ENCODE results near the gene NELL2. TPM values are rescaled to one million over a fixed set of nuclear protein-coding genes. Genes with fewer than 3 reads are reported as not detected.

Gene NELL2
- total RNA-seq, 6 donors from 2014 or later, result 1.1 to 19.3 (median 4.2) TPM

GRCh38 chr12:44708218-44708617, 167.9 kb downstream of the NELL2 start:
- TF ChIP-seq POLR2AphosphoS5 (IDR thresholded peaks at IDR 0.05) (no peak), POLR2A (IDR thresholded peaks at IDR 0.05) (no peak), EP300 (IDR thresholded peaks at IDR 0.05) (no peak), CTCF (IDR thresholded peaks at IDR 0.05) (no peak)
- H3K27me3 ChIP-seq, result no peaks in the 10 kb centered on the region
- H3K27ac ChIP-seq, result no peak overlapping the region
- DNase-seq, result no peak
- no peak for ATAC-seq (ENCODE audit: low FRiP score in 2 of 2)
- WGBS, 2 donors, result 71 to 78% methylated on average over 2 of the region's 2 CpGs
- H3K4me1 ChIP-seq, result no peaks in the 10 kb centered on the region
- no peak overlapping the region for H3K4me3 ChIP-seq
- H3K9me3 ChIP-seq, result no peaks in the 10 kb centered on the region
- H3K36me3 ChIP-seq, result no peaks in the 10 kb centered on the region

GRCh38 chr12:44703182-44703910, 172.8 kb downstream of the NELL2 start:
- H3K4me3 ChIP-seq, result no peak overlapping the region
- 79% methylated on average over 3 of the region's 3 CpGs for WGBS, 2 donors

GRCh38 chr12:44697511-44697910, 178.6 kb downstream of the NELL2 start:
- WGBS, 2 donors, result 48 to 62% methylated on average over 2 of the region's 2 CpGs
- no peak for TF ChIP-seq POLR2A (IDR thresholded peaks at IDR 0.05)
- TF ChIP-seq POLR2AphosphoS5 (IDR thresholded peaks at IDR 0.05), result no peak
- TF ChIP-seq CTCF (IDR thresholded peaks at IDR 0.05), result no peak
- TF ChIP-seq EP300 (IDR thresholded peaks at IDR 0.05), result no peak
- no peak for DNase-seq

More at GRCh38 chr12:44703182-44703910, 172.8 kb downstream of the NELL2 start:
- Histone ChIP-seq H3K4me1 (no peaks in the 10 kb centered on the region), H3K27me3 (no peaks in the 10 kb centered on the region), H3K36me3 (no peaks in the 10 kb centered on the region), H3K27ac (no peak overlapping the region), H3K9me3 (no peaks in the 10 kb centered on the region)
- DNase-seq (no peak), ATAC-seq (ENCODE audit: low FRiP score in 2 of 2) (no peak)
- no peak for TF ChIP-seq POLR2AphosphoS5 (IDR thresholded peaks at IDR 0.05)
- TF ChIP-seq EP300 (IDR thresholded peaks at IDR 0.05), result no peak
- TF ChIP-seq CTCF (IDR thresholded peaks at IDR 0.05), result no peak
- no peak for TF ChIP-seq POLR2A (IDR thresholded peaks at IDR 0.05)

GRCh38 chr12:44696542-44696941, 179.6 kb downstream of the NELL2 start:
- no peak for DNase-seq
- no peak for TF ChIP-seq EP300 (IDR thresholded peaks at IDR 0.05)
- no peak for TF ChIP-seq CTCF (IDR thresholded peaks at IDR 0.05)
- no peak for TF ChIP-seq POLR2AphosphoS5 (IDR thresholded peaks at IDR 0.05)
- no peak for TF ChIP-seq POLR2A (IDR thresholded peaks at IDR 0.05)

More at GRCh38 chr12:44697511-44697910, 178.6 kb downstream of the NELL2 start:
- Histone ChIP-seq H3K27me3 (no peaks in the 10 kb centered on the region), H3K4me1 (no peaks in the 10 kb centered on the region), H3K4me3 (no peak overlapping the region), H3K27ac (no peak overlapping the region), H3K36me3 (no peaks in the 10 kb centered on the region), H3K9me3 (no peaks in the 10 kb centered on the region)
- ATAC-seq (ENCODE audit: low FRiP score in 2 of 2), result no peak

GRCh38 chr12:44694017-44694416, 182.1 kb downstream of the NELL2 start:
- H3K4me1 ChIP-seq, result no peaks in the 10 kb centered on the region
- no peaks in the 10 kb centered on the region for H3K36me3 ChIP-seq
- no peak for DNase-seq
- H3K27me3 ChIP-seq, result no peaks in the 10 kb centered on the region
- no peak overlapping the region for H3K4me3 ChIP-seq
- no peaks in the 10 kb centered on the region for H3K9me3 ChIP-seq
- no peak overlapping the region for H3K27ac ChIP-seq
- ATAC-seq (ENCODE audit: low FRiP score in 2 of 2), result no peak
- WGBS, 2 donors, result 79 to 81% methylated on average over 4 of the region's 4 CpGs
- TF ChIP-seq EP300 (IDR thresholded peaks at IDR 0.05) (no peak), POLR2AphosphoS5 (IDR thresholded peaks at IDR 0.05) (no peak), CTCF (IDR thresholded peaks at IDR 0.05) (no peak), POLR2A (IDR thresholded peaks at IDR 0.05) (no peak)

More at GRCh38 chr12:44696542-44696941, 179.6 kb downstream of the NELL2 start:
- H3K4me3 ChIP-seq, result no peak overlapping the region
- H3K27me3 ChIP-seq, result no peaks in the 10 kb centered on the region
- H3K27ac ChIP-seq, result no peak overlapping the region
- no peaks in the 10 kb centered on the region for H3K9me3 ChIP-seq
- no peaks in the 10 kb centered on the region for H3K36me3 ChIP-seq
- no peak for ATAC-seq (ENCODE audit: low FRiP score in 2 of 2)
- no peaks in the 10 kb centered on the region for H3K4me1 ChIP-seq

Measured in upper lobe of left lung (tissue), 6 donors.